Cerebellar nuclear complex (tissue), 1 donor: ENCODE measurements around the gene NUP98.

Experiments used
- DNase-seq, 2 experiments: peaks; one replicate each; lab custom pipeline; 2025; lab: John Stamatoyannopoulos, UW

The NUP98 gene

GRCh38 chr11:3797329-3798090 lies at the start of gene NUP98:
Gene NUP98, minus strand, starts transcription at chr11:3797554. Its CDS starts 15,437 bp downstream, at chr11:3782117.
- peak; percentile 99 to 100 for DNase-seq

- no peak for DNase-seq
Measured at GRCh38 chr11:3845670-3846069, 48.3 kb upstream of the NUP98 start.

- DNase-seq = no peak
Measured at GRCh38 chr11:3845246-3845645, 47.9 kb upstream of the NUP98 start.

- DNase-seq = no peak
Measured at GRCh38 chr11:3843326-3843725, 46.0 kb upstream of the NUP98 start.

- peak in 1 of 2 experiments; percentile 18 for DNase-seq
Measured at GRCh38 chr11:3841426-3842350, 44.3 kb upstream of the NUP98 start.

- no peak for DNase-seq
Measured at GRCh38 chr11:3840870-3841425, 43.6 kb upstream of the NUP98 start, which contains the start of gene RHOG. Gene RHOG, minus strand, starts transcription at chr11:3840959. Its CDS starts 12,821 bp downstream, at chr11:3828138.

GRCh38 chr11:3840004-3840869 lies 42.9 kb upstream of the NUP98 start:
- DNase-seq = no peak

- no peak for DNase-seq
Measured at GRCh38 chr11:3838504-3838903, 41.1 kb upstream of the NUP98 start.

GRCh38 chr11:3837793-3838192 lies 40.4 kb upstream of the NUP98 start:
- no peak for DNase-seq

- no peak for DNase-seq
Measured at GRCh38 chr11:3836903-3837302, 39.5 kb upstream of the NUP98 start.

- no peak for DNase-seq
Measured at GRCh38 chr11:3835751-3836150, 38.4 kb upstream of the NUP98 start.

- DNase-seq = no peak
Measured at GRCh38 chr11:3834664-3835461, 37.5 kb upstream of the NUP98 start.

- no peak for DNase-seq
Measured at GRCh38 chr11:3834349-3834663, 37.0 kb upstream of the NUP98 start.

GRCh38 chr11:3833449-3833848 lies 36.1 kb upstream of the NUP98 start:
- no peak for DNase-seq

- no peak for DNase-seq
Measured at GRCh38 chr11:3832816-3833215, 35.5 kb upstream of the NUP98 start.

- no peak for DNase-seq
Measured at GRCh38 chr11:3831378-3832239, 34.3 kb upstream of the NUP98 start.

GRCh38 chr11:3830730-3831129 lies 33.4 kb upstream of the NUP98 start:
- no peak for DNase-seq

GRCh38 chr11:3830088-3830487 lies 32.7 kb upstream of the NUP98 start:
- DNase-seq = no peak

- no peak for DNase-seq
Measured at GRCh38 chr11:3827434-3828186, 30.3 kb upstream of the NUP98 start.
